A673 (cell line): Measurements from ENCODE around the gene MRPL10. TPM values are rescaled to one million over a fixed set of nuclear protein-coding genes. Genes with fewer than 3 reads are reported as not detected.
"Not testable (repeated sequence)": the region's sequence is repeated elsewhere in the genome, so short reads cannot be mapped to it uniquely, and the experiment has no call there.

Source experiments
- BruUV-seq: library from RNA; stranded (reverse); fragments of 400-500 nt; replicated peaks from 2 replicates; lab custom pipeline; 2021; lab: Mats Ljungman, UMichigan
- CTCF ChIA-PET: fragments of 300-600 bp; sonication (Branson Sonifier 250); formaldehyde crosslinking; loops from one replicate; lab custom pipeline; 2022; ENCODE audit warnings: antibody characterized with exemption; lab: Charles Lee
- POLR2A ChIA-PET: fragments of 300-600 bp; sonication (Branson Sonifier 250); formaldehyde crosslinking; loops from one replicate; lab custom pipeline; 2022; ENCODE audit warnings: antibody characterized with exemption; ENCODE audit not compliant: low non-redundant PET; lab: Charles Lee
- DNase-seq: peaks from one replicate; pipeline ENCODE4 v3.0.0-alpha.2; 2015; ENCODE audit warnings: low spot score
- H3K27ac ChIP-seq: fragments of 200-600 bp; sonication (generic); 2 replicates; pipeline ENCODE4 v1.5.1; 2016; ENCODE audit warnings: mixed run types, low read depth, mild to moderate bottlenecking, mixed read lengths, antibody characterized with exemption, low read length; ENCODE audit not compliant: poor library complexity, severe bottlenecking
- H3K27me3 ChIP-seq: fragments of 200-600 bp; sonication (generic); replicated peaks from 2 replicates; pipeline ENCODE4 v1.6.1; 2017; ENCODE audit warnings: mixed run types, low read depth, mild to moderate bottlenecking, mixed read lengths, antibody characterized with exemption, low read length; ENCODE audit not compliant: insufficient read depth, poor library complexity
- H3K36me3 ChIP-seq: fragments of 200-600 bp; sonication (generic); 2 replicates; pipeline ENCODE4 v1.6.1; 2016; ENCODE audit warnings: mixed run types, mild to moderate bottlenecking, mixed read lengths, antibody characterized with exemption, low read length; ENCODE audit not compliant: insufficient read depth, poor library complexity, severe bottlenecking
- H3K4me1 ChIP-seq: fragments of 200-600 bp; sonication (generic); 2 replicates; pipeline ENCODE4 v1.6.1; 2017; ENCODE audit warnings: mixed run types, mild to moderate bottlenecking, mixed read lengths, antibody characterized with exemption, low read length; ENCODE audit not compliant: insufficient read depth, poor library complexity, severe bottlenecking
- H3K4me3 ChIP-seq: fragments of 200-600 bp; sonication (generic); 2 replicates; pipeline ENCODE4 v1.5.1; 2016; ENCODE audit warnings: low read depth, mixed run types, mild to moderate bottlenecking, mixed read lengths, low read length; ENCODE audit not compliant: poor library complexity, severe bottlenecking
- H3K9me3 ChIP-seq: fragments of 200-600 bp; sonication (generic); 2 replicates; pipeline ENCODE4 v1.6.1; 2016; ENCODE audit warnings: mixed run types, low read depth, mild to moderate bottlenecking, mixed read lengths, antibody characterized with exemption, low read length; ENCODE audit not compliant: poor library complexity, severe bottlenecking
- CTCF ChIP-seq: fragments of 300-800, 200-600 bp; sonication (generic); conservative IDR thresholded peaks from 2 replicates; pipeline ENCODE4 v1.5.1; 2017; ENCODE audit warnings: low read depth, mild to moderate bottlenecking, antibody characterized with exemption, low read length, moderate library complexity, mixed read lengths
- EZH2 ChIP-seq: fragments of 200-600 bp; sonication (generic); IDR thresholded peaks from 2 replicates; pipeline ENCODE4 v1.6.1; 2017; ENCODE audit warnings: borderline replicate concordance, low read depth, mild to moderate bottlenecking, mixed read lengths, antibody characterized with exemption, low read length; ENCODE audit not compliant: poor library complexity, severe bottlenecking
- intact Hi-C: fragments of 100-400 bp; cut with micrococcal nuclease; formaldehyde crosslinking; loops from one replicate; pipeline ENCODE4 v1.10.0; 2022; ENCODE audit not compliant: unreplicated experiment
- total RNA-seq: library from RNA; stranded (reverse); gene quantifications from 2 replicates; pipeline ENCODE4 v1.2.3, GENCODE V29; 2021

The MRPL10 gene
- total RNA-seq, 1 experiment from 2014 or later, result 30.5 TPM

- Histone ChIP-seq H3K27ac (no peak overlapping the region), H3K9me3 (no peaks in the 10 kb centered on the region), H3K4me3 (no peak overlapping the region), H3K36me3 (no peaks in the 10 kb centered on the region), H3K27me3 (peaks cover 20% of the 10 kb centered on the region), H3K4me1 (no peaks in the 10 kb centered on the region)
- no peak for DNase-seq
- POLR2A ChIA-PET, result no interaction called here
- intact Hi-C loops, result no loop called here
- CTCF ChIA-PET, result no interaction called here
- BruUV-seq, result no TSS peak
- TF ChIP-seq EZH2 (no peak), CTCF (no peak)
Observed at GRCh38 chr17:47774331-47774730, 57.0 kb downstream of the MRPL10 start.

GRCh38 chr17:47773649-47774048 is 57.7 kb downstream of the MRPL10 start:
- H3K27ac ChIP-seq, DNase-seq, POLR2A ChIA-PET, BruUV-seq, H3K36me3 ChIP-seq, intact Hi-C loops, H3K4me1 ChIP-seq, H3K9me3 ChIP-seq, CTCF ChIA-PET, H3K4me3 ChIP-seq: not testable (repeated sequence)
- peaks cover 20% of the 10 kb centered on the region for H3K27me3 ChIP-seq

Other genes with a start within 250 kb of the MRPL10 start
- gene KPNB1, start 181.6 kb downstream of the MRPL10 start, total RNA-seq, result 429 and 452 TPM in 2 replicates
- gene TBKBP1, start 137.4 kb downstream of the MRPL10 start, total RNA-seq, result 21.1 and 25.3 TPM in 2 replicates
- gene TBX21, start 98.3 kb downstream of the MRPL10 start, total RNA-seq, result not detected in 2 replicates
- gene OSBPL7, start 9.7 kb downstream of the MRPL10 start, total RNA-seq, result 9.1 TPM in 2 replicates
- 1.1 and 1.3 TPM in 2 replicates for gene LRRC46, start 129 bp upstream of the MRPL10 start, total RNA-seq
- gene SCRN2, start 9.7 kb upstream of the MRPL10 start, total RNA-seq, result 6.2 and 11.2 TPM in 2 replicates
- 0.15 and 0.66 TPM in 2 replicates for gene SP6, start 19.6 kb upstream of the MRPL10 start, total RNA-seq
- 19.5 and 29.1 TPM in 2 replicates for gene SP2, start 64.7 kb upstream of the MRPL10 start, total RNA-seq
- gene PNPO, start 110.0 kb upstream of the MRPL10 start, total RNA-seq, result 12.3 and 14.6 TPM in 2 replicates
- gene PRR15L, start 126.3 kb upstream of the MRPL10 start, total RNA-seq, result not detected in 2 replicates
- gene CDK5RAP3, start 139.6 kb upstream of the MRPL10 start, total RNA-seq, result 172 and 204 TPM in 2 replicates
- 2.3 TPM in 1 of 2 replicates, not detected in the other for gene COPZ2, start 206.3 kb upstream of the MRPL10 start, total RNA-seq
- 149 and 168 TPM in 2 replicates for gene NFE2L1, start 216.8 kb upstream of the MRPL10 start, total RNA-seq